Hepatocyte (in vitro differentiated cells): ENCODE results near the gene SERPINA6.

ENCODE experiments used
- EZH2phosphoT487 ChIP-seq: fragments of 200-600 bp; sonication (generic); IDR thresholded peaks from one replicate; pipeline ENCODE4 v1.6.1; 2018; ENCODE audit warnings: antibody characterized with exemption, mild to moderate bottlenecking, low read depth, moderate library complexity; ENCODE audit not compliant: unreplicated experiment, severe bottlenecking
- TF ChIP-seq, protein P1 (sequence below): fragments of 200-600 bp; sonication (generic); IDR thresholded peaks from 2 replicates; pipeline ENCODE4 v1.5.1; 2016; ENCODE audit warnings: antibody characterized with exemption, mild to moderate bottlenecking; ENCODE audit not compliant: poor library complexity

DNA sequence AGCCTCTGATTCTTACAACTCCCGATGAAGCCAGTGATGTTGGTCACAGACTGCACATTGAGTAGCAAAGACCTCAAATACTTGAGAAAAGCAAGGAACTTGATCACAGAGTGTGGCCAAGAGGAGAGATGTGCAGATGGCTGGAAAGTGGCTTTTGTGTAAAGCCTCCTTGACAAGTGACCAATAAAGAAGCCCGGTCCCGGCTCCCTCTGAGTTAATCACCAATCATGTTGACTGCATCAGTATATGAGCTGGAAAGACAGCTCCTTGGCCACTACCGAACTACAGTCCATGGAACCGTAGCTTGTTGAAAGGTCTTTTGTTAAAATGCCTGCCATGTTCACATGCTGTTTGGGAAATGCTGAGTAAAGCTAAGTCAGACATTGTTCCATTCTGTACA, 23.7 kb upstream of the SERPINA6 start:
- TF ChIP-seq, protein P1, sequence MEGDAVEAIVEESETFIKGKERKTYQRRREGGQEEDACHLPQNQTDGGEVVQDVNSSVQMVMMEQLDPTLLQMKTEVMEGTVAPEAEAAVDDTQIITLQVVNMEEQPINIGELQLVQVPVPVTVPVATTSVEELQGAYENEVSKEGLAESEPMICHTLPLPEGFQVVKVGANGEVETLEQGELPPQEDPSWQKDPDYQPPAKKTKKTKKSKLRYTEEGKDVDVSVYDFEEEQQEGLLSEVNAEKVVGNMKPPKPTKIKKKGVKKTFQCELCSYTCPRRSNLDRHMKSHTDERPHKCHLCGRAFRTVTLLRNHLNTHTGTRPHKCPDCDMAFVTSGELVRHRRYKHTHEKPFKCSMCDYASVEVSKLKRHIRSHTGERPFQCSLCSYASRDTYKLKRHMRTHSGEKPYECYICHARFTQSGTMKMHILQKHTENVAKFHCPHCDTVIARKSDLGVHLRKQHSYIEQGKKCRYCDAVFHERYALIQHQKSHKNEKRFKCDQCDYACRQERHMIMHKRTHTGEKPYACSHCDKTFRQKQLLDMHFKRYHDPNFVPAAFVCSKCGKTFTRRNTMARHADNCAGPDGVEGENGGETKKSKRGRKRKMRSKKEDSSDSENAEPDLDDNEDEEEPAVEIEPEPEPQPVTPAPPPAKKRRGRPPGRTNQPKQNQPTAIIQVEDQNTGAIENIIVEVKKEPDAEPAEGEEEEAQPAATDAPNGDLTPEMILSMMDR: no peak
- TF ChIP-seq EZH2phosphoT487: no peak
